OCI-LY7 (cell line): ENCODE data around the gene COL16A1. TPM values are rescaled to one million over a fixed set of nuclear protein-coding genes. Genes with fewer than 3 reads are reported as not detected.

Experiments used
- BruUV-seq: library from RNA; stranded (reverse); fragments of 400-500 nt; replicated peaks from 2 replicates; lab custom pipeline; 2021; lab: Mats Ljungman, UMichigan
- CTCF ChIA-PET: fragments of 300-600 bp; sonication (Branson Sonifier 250); formaldehyde crosslinking; loops from one replicate; lab custom pipeline; 2022; ENCODE audit warnings: antibody characterized with exemption; ENCODE audit not compliant: unreplicated experiment; lab: Charles Lee
- POLR2A ChIA-PET: fragments of 300-600 bp; sonication (Branson Sonifier 250); formaldehyde crosslinking; loops from one replicate; lab custom pipeline; 2022; ENCODE audit warnings: antibody characterized with exemption; lab: Charles Lee
- DNase-seq: peaks from one replicate; pipeline ENCODE4 v3.0.0-alpha.2; 2015; ENCODE audit warnings: low spot score
- H2AFZ ChIP-seq: fragments of 200-600 bp; sonication (generic), shearing (Covaris generic); 2 replicates; pipeline ENCODE4 v1.6.1; 2014; ENCODE audit warnings: mild to moderate bottlenecking, antibody characterized with exemption, low read length, moderate library complexity
- H3K27ac ChIP-seq: fragments of 200-600 bp; sonication (generic); 2 replicates; pipeline ENCODE4 v1.5.1; 2014; ENCODE audit warnings: mixed run types, low read depth, mild to moderate bottlenecking, moderate library complexity, low read length, inconsistent platforms; ENCODE audit not compliant: poor library complexity, severe bottlenecking
- H3K36me3 ChIP-seq: fragments of 200-600 bp; sonication (generic); 2 replicates; pipeline ENCODE4 v1.6.1; 2014; ENCODE audit warnings: mild to moderate bottlenecking, antibody characterized with exemption, low read length, moderate library complexity, mixed read lengths; ENCODE audit not compliant: insufficient read depth
- H3K4me1 ChIP-seq: fragments of 200-600 bp; sonication (generic); 2 replicates; pipeline ENCODE4 v1.5.1; 2014; ENCODE audit warnings: mild to moderate bottlenecking, low read length; ENCODE audit not compliant: insufficient read depth, poor library complexity, severe bottlenecking
- H3K4me2 ChIP-seq: fragments of 200-600 bp; sonication (generic); 2 replicates; pipeline ENCODE4 v1.6.1; 2014; ENCODE audit warnings: mild to moderate bottlenecking, low read length
- H3K4me3 ChIP-seq: fragments of 200-600 bp; sonication (generic); 2 replicates; pipeline ENCODE4 v1.5.1; 2014; ENCODE audit warnings: mild to moderate bottlenecking, low read depth, low read length; ENCODE audit not compliant: poor library complexity, severe bottlenecking
- H3K79me2 ChIP-seq: fragments of 200-600 bp; sonication (generic); 2 replicates; pipeline ENCODE4 v1.6.1; 2016; ENCODE audit warnings: low read depth, mild to moderate bottlenecking, low read length, moderate library complexity, mixed read lengths; ENCODE audit not compliant: insufficient read depth
- H3K9me2 ChIP-seq: fragments of 200-600 bp; sonication (generic); 2 replicates; pipeline ENCODE4 v1.6.1; 2016; ENCODE audit warnings: mild to moderate bottlenecking, low read length, mixed read lengths; ENCODE audit not compliant: insufficient read depth
- H3K9me3 ChIP-seq: fragments of 200-600 bp; sonication (generic); 2 replicates; pipeline ENCODE4 v1.6.1; 2014; ENCODE audit warnings: mild to moderate bottlenecking, mixed run types, low read length, mixed read lengths
- H4K20me1 ChIP-seq: fragments of 200-600 bp; sonication (generic); 2 replicates; pipeline ENCODE4 v1.6.1; 2014; ENCODE audit warnings: mild to moderate bottlenecking, antibody characterized with exemption, low read length, moderate library complexity, mixed read lengths; ENCODE audit not compliant: insufficient read depth
- CTCF ChIP-seq: fragments of 200-600 bp; sonication (generic); conservative IDR thresholded peaks from 2 replicates; pipeline ENCODE4 v1.5.1; 2014; ENCODE audit warnings: mild to moderate bottlenecking, antibody characterized with exemption, low read length, moderate library complexity, mixed read lengths
- EZH2phosphoT487 ChIP-seq: fragments of 200-600 bp; sonication (generic); IDR thresholded peaks from 2 replicates; pipeline ENCODE4 v1.6.1; 2018; ENCODE audit warnings: low read depth, borderline replicate concordance, mild to moderate bottlenecking, mixed run types, antibody characterized with exemption, low read length, moderate library complexity, mixed read lengths
- intact Hi-C: fragments of 100-400 bp; cut with micrococcal nuclease; formaldehyde crosslinking; loops from one replicate; pipeline ENCODE4 v1.10.0; 2022; ENCODE audit not compliant: unreplicated experiment
- total RNA-seq, 2 experiments: library from RNA; depleted of rRNA in 1 of 2; stranded (reverse); fragments of >200 nt in 1 of 2; shearing (Covaris generic) in 1 of 2; gene quantifications; 2 replicates each; pipeline ENCODE4 v1.2.3, GENCODE V29; 2014 to 2022

Gene COL16A1
- total RNA-seq, 2 experiments from 2014 or later: not detected

GRCh38 chr1:31701091-31701736 is 2.6 kb downstream of the COL16A1 start:
- POLR2A ChIA-PET: interaction anchor here (0.8 kb wide), 1 partner anchor 49 kb away, joined by 3 read pairs; no protein-coding TSS in a partner anchor
- DNase-seq: no peak
- BruUV-seq: no TSS peak

GRCh38 chr1:31700468-31701090 is 3.2 kb downstream of the COL16A1 start:
- no peak for DNase-seq
- Histone ChIP-seq H3K4me2 (no peak overlapping the region), H3K36me3 (no peaks in the 10 kb centered on the region), H3K9me2 (no peaks in the 10 kb centered on the region), H3K9me3 (no peaks in the 10 kb centered on the region), H3K79me2 (no peaks in the 10 kb centered on the region), H3K27ac (no peak overlapping the region), H3K4me1 (no peaks in the 10 kb centered on the region), H3K4me3 (no peak overlapping the region), H4K20me1 (no peaks in the 10 kb centered on the region), H2AFZ (no peak overlapping the region)
- BruUV-seq: no TSS peak
- no peak for TF ChIP-seq EZH2phosphoT487
- no peak for TF ChIP-seq CTCF
- POLR2A ChIA-PET: no interaction called here
- intact Hi-C loops: no loop called here
- CTCF ChIA-PET: no interaction called here

More at GRCh38 chr1:31701091-31701736, 2.6 kb downstream of the COL16A1 start:
- TF ChIP-seq EZH2phosphoT487 (no peak), CTCF (no peak)
- H3K27ac ChIP-seq: no peak overlapping the region
- H3K9me3 ChIP-seq: no peaks in the 10 kb centered on the region
- no peak overlapping the region for H2AFZ ChIP-seq
- H3K9me2 ChIP-seq: no peaks in the 10 kb centered on the region
- intact Hi-C loops: no loop called here
- H3K79me2 ChIP-seq: no peaks in the 10 kb centered on the region
- no peaks in the 10 kb centered on the region for H3K4me1 ChIP-seq
- CTCF ChIA-PET: no interaction called here
- H3K4me2 ChIP-seq: no peak overlapping the region
- no peaks in the 10 kb centered on the region for H4K20me1 ChIP-seq
- no peak overlapping the region for H3K4me3 ChIP-seq
- H3K36me3 ChIP-seq: no peaks in the 10 kb centered on the region
